GM12801 (cell line): ENCODE measurements around the gene STYK1.

Experiments
- CTCF ChIP-seq: IDR thresholded peaks from one replicate; pipeline ENCODE4 v1.5.1; 2011; ENCODE audit warnings: control low read depth; ENCODE audit not compliant: insufficient read length; ENCODE audit errors: extremely low read depth

Gene STYK1

GRCh38 chr12:10705655-10706054 lies 31.8 kb upstream of the STYK1 start:
- TF ChIP-seq CTCF, result no peak

- no peak for TF ChIP-seq CTCF
These were observed 28.0 kb upstream of the STYK1 start for GRCh38 chr12:10701843-10702242.

GRCh38 chr12:10701131-10701681 lies 27.4 kb upstream of the STYK1 start:
- no peak for TF ChIP-seq CTCF

DNA sequence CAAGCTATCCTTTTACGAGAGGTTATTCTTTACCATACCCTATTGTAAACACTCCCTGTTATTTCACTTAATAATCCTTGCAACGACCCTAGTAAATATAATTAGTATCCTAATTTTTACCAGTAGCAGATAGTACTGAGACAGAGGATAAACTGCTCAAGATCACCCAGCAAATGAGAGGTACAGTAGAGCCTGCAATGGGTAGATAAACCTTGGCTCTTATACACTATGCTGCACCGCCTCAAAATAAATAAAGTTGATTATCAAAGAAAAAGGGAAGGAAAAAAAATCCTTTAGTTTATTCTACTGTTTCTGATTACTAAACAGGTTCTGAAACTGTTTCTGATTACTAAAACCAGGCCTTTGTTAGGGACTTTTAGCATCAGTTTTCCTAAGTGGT lies 26.7 kb upstream of the STYK1 start:
- TF ChIP-seq CTCF, result no peak

GRCh38 chr12:10697862-10698261 lies 24.0 kb upstream of the STYK1 start:
- no peak for TF ChIP-seq CTCF

- TF ChIP-seq CTCF, result no peak
These were observed 23.3 kb upstream of the STYK1 start for GRCh38 chr12:10697156-10697555.

- no peak for TF ChIP-seq CTCF
These were observed 17.1 kb upstream of the STYK1 start for GRCh38 chr12:10690906-10691305.

GRCh38 chr12:10689146-10689545 lies 15.3 kb upstream of the STYK1 start:
- TF ChIP-seq CTCF, result no peak
